Keratinocyte (primary cell): Measurements from ENCODE around the gene CACNB4. TPM values are rescaled to one million over a fixed set of nuclear protein-coding genes. Genes with fewer than 3 reads are reported as not detected.
"Not testable (repeated sequence)": the region's sequence is repeated elsewhere in the genome, so short reads cannot be mapped to it uniquely, and the experiment has no call there.

ENCODE experiments used
- DNase-seq: peaks from one replicate; pipeline ENCODE4 v3.0.0-alpha.2; 2011; ENCODE audit warnings: low read depth, missing footprints, low spot score
- FAIRE-seq: peaks from 2 replicates; lab custom pipeline; 2011; peaks lifted over from hg19 to GRCh38; lab: Jason Lieb, UNC
- H2AFZ ChIP-seq: 2 replicates; pipeline ENCODE4 v1.6.0; 2012; ENCODE audit warnings: low read length, control low read depth, inconsistent platforms; ENCODE audit not compliant: control insufficient read depth
- H3K27ac ChIP-seq: 2 replicates; pipeline ENCODE4 v1.5.1; 2011; ENCODE audit warnings: low read length; ENCODE audit not compliant: control insufficient read depth, insufficient read depth
- H3K27me3 ChIP-seq: 3 replicates; pipeline ENCODE4 v1.6.0; 2011; ENCODE audit warnings: low read length; ENCODE audit not compliant: control insufficient read depth, insufficient read depth; ENCODE audit errors: extremely low read depth
- H3K36me3 ChIP-seq, 2 experiments: 2 replicates in 1 of 2; 3 replicates in 1 of 2; pipeline ENCODE4 v1.5.1; 2011; ENCODE audit warnings: low read length in 2 of 2, mild to moderate bottlenecking in 1 of 2; ENCODE audit not compliant: control insufficient read depth in 2 of 2, insufficient read depth in 2 of 2; ENCODE audit errors: extremely low read depth in 1 of 2
- H3K4me1 ChIP-seq: 3 replicates; pipeline ENCODE4 v1.5.1; 2011; ENCODE audit warnings: low read length; ENCODE audit not compliant: control insufficient read depth, insufficient read depth; ENCODE audit errors: extremely low read depth
- H3K4me2 ChIP-seq: 3 replicates; pipeline ENCODE4 v1.6.0; 2011; ENCODE audit warnings: low read depth, low read length; ENCODE audit not compliant: control insufficient read depth, insufficient read depth; ENCODE audit errors: extremely low read depth
- H3K4me3 ChIP-seq, 3 experiments: fragments of 200-600 bp in 1 of 3; sonication (generic) in 1 of 3; 2 replicates in 2 of 3; 3 replicates in 1 of 3; pipeline ENCODE4 v1.5.1; 2011 to 2016; ENCODE audit warnings: low read length in 3 of 3, mild to moderate bottlenecking in 3 of 3, control low read depth in 2 of 3, inconsistent platforms in 1 of 3, low read depth in 1 of 3, mixed read lengths in 1 of 3, mixed run types in 1 of 3, moderate library complexity in 1 of 3; ENCODE audit not compliant: control insufficient read depth in 2 of 3, insufficient read depth in 2 of 3; ENCODE audit errors: extremely low read depth in 1 of 3
- H3K79me2 ChIP-seq: 2 replicates; pipeline ENCODE4 v1.6.0; 2012; ENCODE audit warnings: low read length; ENCODE audit not compliant: control insufficient read depth, insufficient read depth
- H3K9ac ChIP-seq: 3 replicates; pipeline ENCODE4 v1.6.0; 2011; ENCODE audit warnings: low read length; ENCODE audit not compliant: control insufficient read depth, insufficient read depth; ENCODE audit errors: extremely low read depth
- H3K9me1 ChIP-seq: 3 replicates; pipeline ENCODE4 v1.6.0; 2011; ENCODE audit warnings: low read length; ENCODE audit not compliant: control insufficient read depth, insufficient read depth; ENCODE audit errors: extremely low read depth
- H3K9me3 ChIP-seq: 2 replicates; pipeline ENCODE4 v1.5.1; 2012; ENCODE audit warnings: low read depth, low read length; ENCODE audit not compliant: control insufficient read depth
- H4K20me1 ChIP-seq: 3 replicates; pipeline ENCODE4 v1.6.0; 2011; ENCODE audit warnings: low read length; ENCODE audit not compliant: control insufficient read depth, insufficient read depth; ENCODE audit errors: extremely low read depth
- CTCF ChIP-seq, 3 experiments: IDR thresholded peaks in 1 of 3; conservative IDR thresholded peaks in 1 of 3; optimal IDR thresholded peaks in 1 of 3; 2 replicates in 2 of 3; 3 replicates in 1 of 3; pipeline versions ENCODE3 to v1.5.1; 2011; ENCODE audit warnings: low read length in 3 of 3, mild to moderate bottlenecking in 3 of 3, moderate library complexity in 2 of 3, control low read depth in 1 of 3, inconsistent platforms in 1 of 3; ENCODE audit not compliant: insufficient read depth in 2 of 3; ENCODE audit errors: extremely low read depth in 1 of 3
- EZH2 ChIP-seq: IDR thresholded peaks from one replicate; pipeline ENCODE4 v1.6.1; 2012; ENCODE audit warnings: inconsistent platforms, mild to moderate bottlenecking, low read length, moderate library complexity
- dilution Hi-C: fragments of 300-500 bp; cut with MboI; formaldehyde crosslinking; loops from one replicate; pipeline ENCODE4 v1.7.0; 2020; ENCODE audit warnings: low sequenced_read_pairs; ENCODE audit not compliant: extremely low pct_ligation_motif_present
- polyA plus RNA-seq, 5 experiments: library from polyadenylated mRNA; depleted of rRNA in 3 of 5; stranded (reverse) in 3 of 5; stranded (forward) in 1 of 5; unstranded in 1 of 5; fragments of >200 nt; gene quantifications; 1 replicate in 1 of 5; 2 replicates in 3 of 5; 3 replicates in 1 of 5; pipeline versions ENCODE4 v1.2.1 to v1.2.3, GENCODE V29; 2011 to 2012; ENCODE audit warnings: missing spikeins in 2 of 5, low read depth in 1 of 5, low replicate concordance in 1 of 5

Gene CACNB4
- polyA plus RNA-seq, 1 donor (not counting 4 experiments of a cell fraction or from before 2014, with no cell fraction given): 0.30 TPM

- no peaks in the 10 kb centered on the region for H3K9me1 ChIP-seq
- no peaks in the 10 kb centered on the region for H3K27me3 ChIP-seq
- no peak overlapping the region for H3K27ac ChIP-seq
- H3K4me1 ChIP-seq: peaks cover 7% of the 10 kb centered on the region
- H4K20me1 ChIP-seq: no peaks in the 10 kb centered on the region
- H3K4me2 ChIP-seq: no peak overlapping the region
- dilution Hi-C loops: no loop called here
- TF ChIP-seq EZH2 (no peak), CTCF (optimal IDR thresholded peaks at IDR 0.05 in 1 of 3, IDR thresholded peaks at IDR 0.05 in 1 of 3, conservative IDR thresholded peaks at IDR 0.05 in 1 of 3; ENCODE audit: extremely low read depth in 1 of 3, insufficient read depth in 2 of 3, low read length in 3 of 3) (no peak)
- H3K79me2 ChIP-seq: no peaks in the 10 kb centered on the region
- H3K9me3 ChIP-seq: no peaks in the 10 kb centered on the region
- H3K36me3 ChIP-seq: no peaks in the 10 kb centered on the region
- H2AFZ ChIP-seq: no peak overlapping the region
- H3K9ac ChIP-seq: no peak overlapping the region
- DNase-seq (no peak), FAIRE-seq (no peak)
- no peak overlapping the region for H3K4me3 ChIP-seq
These were observed 180.5 kb downstream of the CACNB4 start for GRCh38 chr2:151918308-151918707.

GRCh38 chr2:151916632-151917031 lies 182.2 kb downstream of the CACNB4 start:
- FAIRE-seq (no peak), DNase-seq (no peak)
- Histone ChIP-seq H3K4me2 (no peak overlapping the region), H3K9me3 (no peaks in the 10 kb centered on the region), H3K27me3 (no peaks in the 10 kb centered on the region), H3K9ac (no peak overlapping the region), H3K79me2 (no peaks in the 10 kb centered on the region), H3K27ac (no peak overlapping the region), H2AFZ (no peak overlapping the region), H3K4me3 (no peak overlapping the region), H3K36me3 (no peaks in the 10 kb centered on the region), H3K9me1 (no peaks in the 10 kb centered on the region), H3K4me1 (no peaks in the 10 kb centered on the region), H4K20me1 (no peaks in the 10 kb centered on the region)
- dilution Hi-C loops: no loop called here
- TF ChIP-seq CTCF (optimal IDR thresholded peaks at IDR 0.05 in 1 of 3, IDR thresholded peaks at IDR 0.05 in 1 of 3, conservative IDR thresholded peaks at IDR 0.05 in 1 of 3; ENCODE audit: extremely low read depth in 1 of 3, insufficient read depth in 2 of 3, low read length in 3 of 3) (no peak), EZH2 (no peak)

- H4K20me1 ChIP-seq, DNase-seq, H3K27ac ChIP-seq, H3K9ac ChIP-seq, FAIRE-seq, H3K79me2 ChIP-seq, H3K4me2 ChIP-seq, H3K9me1 ChIP-seq, H3K36me3 ChIP-seq, H2AFZ ChIP-seq, H3K9me3 ChIP-seq, dilution Hi-C loops, H3K27me3 ChIP-seq, H3K4me1 ChIP-seq, H3K4me3 ChIP-seq: not testable (repeated sequence)
These were observed 183.2 kb downstream of the CACNB4 start for GRCh38 chr2:151915629-151916025.
